ENCODE data around the gene ERMARD.

ERMARD gene

GRCh38 chr6:169751242-169752073 is at the start of gene ERMARD, which contains the start of gene DYNLT2:
TSS of gene ERMARD (plus strand) at chr6:169751622. CDS start at chr6:169751658, 36 bp downstream.
TSS of gene DYNLT2 (minus strand) at chr6:169751572. CDS start at chr6:169751458, 114 bp downstream.
- DNase-seq (ENCODE audit: low read depth): peak; percentile 83
- H3K4me3 ChIP-seq (ENCODE audit: low read length): peak within 1 kb of the TSS; percentile 77
- TF ChIP-seq CTCF (conservative IDR thresholded peaks at IDR 0.05; ENCODE audit: low read depth, low read length): no peak

- peak; percentile 79 for DNase-seq (ENCODE audit: low read depth)
- no peak for TF ChIP-seq CTCF (conservative IDR thresholded peaks at IDR 0.05; ENCODE audit: low read depth, low read length)
- peak within 1 kb of the TSS; percentile 89 for H3K4me3 ChIP-seq (ENCODE audit: low read length)
Measured at GRCh38 chr6:169701954-169702839, 49.2 kb upstream of the ERMARD start, which contains the start of the genes C6orf120 and WDR27. TSS of gene C6orf120 (plus strand) at chr6:169702126. CDS start at chr6:169702460, 334 bp downstream. TSS of gene WDR27 (minus strand) at chr6:169702029. CDS start at chr6:169689005, 13,024 bp downstream.

GRCh38 chr6:169702840-169703246 is 48.6 kb upstream of the ERMARD start:
- H3K4me3 ChIP-seq (ENCODE audit: low read length): peak overlapping the region; percentile 89
- TF ChIP-seq CTCF (conservative IDR thresholded peaks at IDR 0.05; ENCODE audit: low read depth, low read length): no peak
- DNase-seq (ENCODE audit: low read depth): no peak

- TF ChIP-seq CTCF (conservative IDR thresholded peaks at IDR 0.05; ENCODE audit: low read depth, low read length): no peak
- no peak for DNase-seq (ENCODE audit: low read depth)
- H3K4me3 ChIP-seq (ENCODE audit: low read length): no peak overlapping the region
Measured at GRCh38 chr6:169707772-169708171, 43.6 kb upstream of the ERMARD start.

- H3K4me3 ChIP-seq (ENCODE audit: low read length): no peak overlapping the region
- TF ChIP-seq CTCF (conservative IDR thresholded peaks at IDR 0.05; ENCODE audit: low read depth, low read length): no peak
- DNase-seq (ENCODE audit: low read depth): no peak
Measured at GRCh38 chr6:169709293-169709692, 42.1 kb upstream of the ERMARD start.

- no peak for TF ChIP-seq CTCF (conservative IDR thresholded peaks at IDR 0.05; ENCODE audit: low read depth, low read length)
- H3K4me3 ChIP-seq (ENCODE audit: low read length): no peak overlapping the region
Measured at GRCh38 chr6:169710009-169710408, 41.4 kb upstream of the ERMARD start.

More at GRCh38 chr6:169710009-169710408, 41.4 kb upstream of the ERMARD start:
- no peak for DNase-seq (ENCODE audit: low read depth)

All from retinal pigment epithelial cell (primary cell).